Measurements from ENCODE around the gene PAX1. TPM values are rescaled to one million over a fixed set of nuclear protein-coding genes. Genes with fewer than 3 reads are reported as not detected.

Gene PAX1
- total and polyA plus RNA-seq, 2 of the 13 experiments (the other 11 are each of a cell fraction or from before 2014, with no cell fraction given), result not detected

DNA sequence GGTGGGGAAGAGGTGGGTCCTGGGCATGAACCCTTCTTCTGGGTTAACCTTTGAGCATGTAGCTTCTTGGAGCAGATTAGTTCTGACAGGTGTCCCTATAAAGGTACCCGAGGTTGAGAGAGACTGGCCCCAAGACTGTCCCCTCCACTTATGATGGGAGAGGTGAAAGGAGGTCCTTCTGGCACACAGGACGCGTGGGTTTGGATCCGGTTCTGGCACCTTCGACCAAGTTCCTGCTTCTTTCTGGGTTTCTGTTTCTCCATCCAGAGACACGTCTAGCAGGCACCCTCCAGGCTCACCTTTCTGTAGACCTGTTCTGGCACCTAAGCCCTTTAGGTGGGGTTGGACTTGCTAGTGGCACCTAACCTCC lies 4.1 kb downstream of the PAX1 start:
- no peak overlapping the region for H3K27ac ChIP-seq (ENCODE audit: extremely low read length, insufficient read depth, low read length)
- peaks cover 25 to 76% of the 10 kb centered on the region in 2 experiments; a peak in 4 of 5 replicates for H3K27me3 ChIP-seq (ENCODE audit: control insufficient read depth in 1 of 2, insufficient read depth in 2 of 2, low read length in 2 of 2)
- H3K4me3 ChIP-seq (replicated peaks in 1 of 3; ENCODE audit: insufficient read depth in 1 of 3, low read depth in 2 of 3, low read length in 3 of 3), result no peak overlapping the region
- H3K4me1 ChIP-seq (ENCODE audit: insufficient read depth, low read length), result no peaks in the 10 kb centered on the region
- DNase-seq (ENCODE audit: low spot score) (no peak), ATAC-seq (no peak), FAIRE-seq (no peak)
- H3K79me2 ChIP-seq (ENCODE audit: insufficient read depth, low read length), result no peaks in the 10 kb centered on the region
- no peak overlapping the region for H2AFZ ChIP-seq (ENCODE audit: low read length)
- TF ChIP-seq HNF4G (IDR thresholded peaks at IDR 0.05; ENCODE audit: borderline replicate concordance, low read depth, low read length) (no peak), HNF4G (CRISPR knock-in tag; IDR thresholded peaks at IDR 0.05; ENCODE audit: borderline replicate concordance, low read depth) (no peak), IKZF1 (IDR thresholded peaks at IDR 0.05) (no peak), ZNF678 (CRISPR knock-in tag; IDR thresholded peaks at IDR 0.05) (no peak), ZNF615 (CRISPR knock-in tag; IDR thresholded peaks at IDR 0.05; ENCODE audit: borderline replicate concordance) (no peak), ZNF790 (CRISPR knock-in tag; IDR thresholded peaks at IDR 0.05; ENCODE audit: borderline replicate concordance) (no peak), RBM22 (optimal IDR thresholded peaks at IDR 0.05; ENCODE audit: low read length) (no peak), ZNF24 (IDR thresholded peaks at IDR 0.05) (no peak), NFYC (CRISPR knock-in tag; IDR thresholded peaks at IDR 0.05) (no peak), NAIF1 (CRISPR knock-in tag; IDR thresholded peaks at IDR 0.05; ENCODE audit: borderline replicate concordance) (no peak), SP4 (CRISPR knock-in tag; IDR thresholded peaks at IDR 0.05) (no peak), SMARCE1 (IDR thresholded peaks at IDR 0.05; ENCODE audit: borderline replicate concordance) (no peak), MXD4 (CRISPR knock-in tag; IDR thresholded peaks at IDR 0.05) (no peak), GTF2F1 (IDR thresholded peaks at IDR 0.05; ENCODE audit: low read length) (no peak), ZNF282 (IDR thresholded peaks at IDR 0.05; ENCODE audit: partially characterized antibody) (no peak), CEBPG (CRISPR knock-in tag; IDR thresholded peaks at IDR 0.05) (no peak), MED1 (CRISPR knock-in tag; IDR thresholded peaks at IDR 0.05) (no peak)
- TF ChIP-seq, protein P1, sequence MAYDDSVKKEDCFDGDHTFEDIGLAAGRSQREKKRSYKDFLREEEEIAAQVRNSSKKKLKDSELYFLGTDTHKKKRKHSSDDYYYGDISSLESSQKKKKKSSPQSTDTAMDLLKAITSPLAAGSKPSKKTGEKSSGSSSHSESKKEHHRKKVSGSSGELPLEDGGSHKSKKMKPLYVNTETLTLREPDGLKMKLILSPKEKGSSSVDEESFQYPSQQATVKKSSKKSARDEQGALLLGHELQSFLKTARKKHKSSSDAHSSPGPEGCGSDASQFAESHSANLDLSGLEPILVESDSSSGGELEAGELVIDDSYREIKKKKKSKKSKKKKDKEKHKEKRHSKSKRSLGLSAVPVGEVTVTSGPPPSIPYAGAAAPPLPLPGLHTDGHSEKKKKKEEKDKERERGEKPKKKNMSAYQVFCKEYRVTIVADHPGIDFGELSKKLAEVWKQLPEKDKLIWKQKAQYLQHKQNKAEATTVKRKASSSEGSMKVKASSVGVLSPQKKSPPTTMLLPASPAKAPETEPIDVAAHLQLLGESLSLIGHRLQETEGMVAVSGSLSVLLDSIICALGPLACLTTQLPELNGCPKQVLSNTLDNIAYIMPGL (CRISPR knock-in tag; IDR thresholded peaks at IDR 0.05; ENCODE audit: borderline replicate concordance in 1 of 2, low read depth in 1 of 2), result no peak
- TF ChIP-seq, protein P2, sequence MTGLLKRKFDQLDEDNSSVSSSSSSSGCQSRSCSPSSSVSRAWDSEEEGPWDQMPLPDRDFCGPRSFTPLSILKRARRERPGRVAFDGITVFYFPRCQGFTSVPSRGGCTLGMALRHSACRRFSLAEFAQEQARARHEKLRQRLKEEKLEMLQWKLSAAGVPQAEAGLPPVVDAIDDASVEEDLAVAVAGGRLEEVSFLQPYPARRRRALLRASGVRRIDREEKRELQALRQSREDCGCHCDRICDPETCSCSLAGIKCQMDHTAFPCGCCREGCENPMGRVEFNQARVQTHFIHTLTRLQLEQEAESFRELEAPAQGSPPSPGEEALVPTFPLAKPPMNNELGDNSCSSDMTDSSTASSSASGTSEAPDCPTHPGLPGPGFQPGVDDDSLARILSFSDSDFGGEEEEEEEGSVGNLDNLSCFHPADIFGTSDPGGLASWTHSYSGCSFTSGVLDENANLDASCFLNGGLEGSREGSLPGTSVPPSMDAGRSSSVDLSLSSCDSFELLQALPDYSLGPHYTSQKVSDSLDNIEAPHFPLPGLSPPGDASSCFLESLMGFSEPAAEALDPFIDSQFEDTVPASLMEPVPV (CRISPR knock-in tag; IDR thresholded peaks at IDR 0.05), result no peak
- no peak overlapping the region for H3K4me2 ChIP-seq (ENCODE audit: low read depth, low read length)
- BruUV-seq (replicated peaks), result no TSS peak
- WGBS (ENCODE audit: low lambda C conversion rate), result 6% methylated on average over 6 of the region's 6 CpGs
- no peaks in the 10 kb centered on the region for H3K9me3 ChIP-seq (ENCODE audit: low read length)
- in situ Hi-C loops (cut with HindIII; ENCODE audit: extremely low pct_ligation_motif_present, low pct_unique_long_range_greater_than_20kb), result loop anchor here (10.0 kb wide), 2 partner anchors 395 to 535 kb away; no protein-coding TSS in a partner anchor
- H3K36me3 ChIP-seq (replicated peaks in 1 of 2; ENCODE audit: control insufficient read depth in 1 of 2, insufficient read depth in 2 of 2, low read length in 2 of 2), result no peaks in the 10 kb centered on the region
- CTCF ChIA-PET (ENCODE audit: low intra/inter-chr PET ratio, low total read pairs), result no interaction called here
- intact Hi-C loops (cut with micrococcal nuclease; ENCODE audit: unreplicated experiment), result no loop called here
- no peaks in the 10 kb centered on the region; the same call in 1 of the 2 replicates for H4K20me1 ChIP-seq (ENCODE audit: insufficient read depth, low read length)
- H3K9ac ChIP-seq (ENCODE audit: insufficient read depth, low read depth, low read length), result no peak overlapping the region
- POLR2A ChIA-PET, result no interaction called here

All from HepG2 (cell line).